MCF 10A (cell line): ENCODE results near the gene KRT7. TPM values are rescaled to one million over a fixed set of nuclear protein-coding genes. Genes with fewer than 3 reads are reported as not detected.

ENCODE experiments used
- BruUV-seq: library from RNA; stranded (reverse); fragments of 400-500 nt; replicated peaks from 2 replicates; lab custom pipeline; 2021; lab: Mats Ljungman, UMichigan
- CTCF ChIA-PET: fragments of 300-600 bp; sonication (Branson Sonifier 250); formaldehyde crosslinking; extraction: SDS; loops from one replicate; lab custom pipeline; 2021; ENCODE audit warnings: antibody characterized with exemption, inconsistent platforms; lab: Yijun Ruan, JAX
- POLR2A ChIA-PET: fragments of 300-600, 350-650 bp; sonication (Branson Sonifier 250); formaldehyde crosslinking; extraction: SDS; loops from one replicate; lab custom pipeline; 2020; ENCODE audit warnings: antibody characterized with exemption, inconsistent platforms; lab: Yijun Ruan, JAX
- DNase-seq: peaks from one replicate; pipeline ENCODE4 v3.0.0-alpha.2; 2018; ENCODE audit not compliant: unreplicated experiment
- H3K27ac Mint-ChIP-seq: one replicate; pipeline ENCODE4 v1.8.0; 2022; ENCODE audit warnings: mild to moderate bottlenecking, low read depth, mixed read lengths; ENCODE audit not compliant: unreplicated experiment
- H3K27me3 Mint-ChIP-seq: one replicate; pipeline ENCODE4 v1.8.0; 2022; ENCODE audit warnings: mixed read lengths; ENCODE audit not compliant: insufficient read depth, unreplicated experiment
- H3K36me3 Mint-ChIP-seq: one replicate; pipeline ENCODE4 v1.8.0; 2022; ENCODE audit warnings: mild to moderate bottlenecking, moderate library complexity, mixed read lengths; ENCODE audit not compliant: insufficient read depth, unreplicated experiment
- H3K4me1 Mint-ChIP-seq: one replicate; pipeline ENCODE4 v1.8.0; 2022; ENCODE audit warnings: mixed read lengths; ENCODE audit not compliant: insufficient read depth, unreplicated experiment
- H3K4me3 Mint-ChIP-seq: one replicate; pipeline ENCODE4 v1.8.0; 2022; ENCODE audit warnings: mild to moderate bottlenecking, moderate library complexity, mixed read lengths; ENCODE audit not compliant: unreplicated experiment
- H3K9me3 Mint-ChIP-seq: one replicate; pipeline ENCODE4 v1.8.0; 2022; ENCODE audit warnings: mixed read lengths; ENCODE audit not compliant: unreplicated experiment
- CTCF ChIP-seq: fragments of 200-600 bp; IDR thresholded peaks from one replicate; pipeline ENCODE4 v1.8.0; 2022; ENCODE audit warnings: antibody characterized with exemption, mild to moderate bottlenecking; ENCODE audit not compliant: unreplicated experiment
- intact Hi-C: fragments of 100-400 bp; cut with micrococcal nuclease; formaldehyde crosslinking; loops from 2 replicates; pipeline ENCODE4 v1.14.1; 2022
- total RNA-seq: library from RNA; stranded (reverse); gene quantifications from 2 replicates; pipeline ENCODE4 v1.2.3, GENCODE V29; 2022

Gene KRT7
- total RNA-seq, 1 experiment from 2014 or later = 3,360 TPM

GRCh38 chr12:52193991-52194390 is 39.1 kb upstream of the KRT7 start:
- Mint-ChIP-seq H3K27ac (peak overlapping the region; percentile 64), H3K27me3 (no peaks in the 10 kb centered on the region), H3K4me1 (peaks cover 63% of the 10 kb centered on the region), H3K4me3 (no peak overlapping the region), H3K36me3 (no peaks in the 10 kb centered on the region), H3K9me3 (no peaks in the 10 kb centered on the region)
- intact Hi-C loops = no loop called here
- CTCF ChIA-PET = interaction anchor here (0.9 kb wide), 1 partner anchor 55 kb away, joined by 4 read pairs; no protein-coding TSS in a partner anchor
- no TSS peak for BruUV-seq
- POLR2A ChIA-PET = interaction anchor here (0.6 to 1.2 kb wide), 4 partner anchors 10 to 18 kb away, joined by 3 to 6 read pairs (median 4); no protein-coding TSS in a partner anchor
- peak; percentile 54 for DNase-seq
- no peak for TF ChIP-seq CTCF

GRCh38 chr12:52195065-52195730 is 37.8 kb upstream of the KRT7 start:
- Mint-ChIP-seq H3K27me3 (no peaks in the 10 kb centered on the region), H3K4me1 (peaks cover 66% of the 10 kb centered on the region), H3K4me3 (no peak overlapping the region), H3K27ac (peak overlapping the region; percentile 49), H3K36me3 (no peaks in the 10 kb centered on the region), H3K9me3 (no peaks in the 10 kb centered on the region)
- ChIA-PET POLR2A (interaction anchor here (1.1 kb wide), 1 partner anchor 12 kb away, joined by 3 read pairs; no protein-coding TSS in a partner anchor), CTCF (interaction anchor here (0.6 to 1.0 kb wide), 3 partner anchors 52 to 84 kb away, joined by 3 to 4 read pairs (median 3); no protein-coding TSS in a partner anchor)
- no TSS peak for BruUV-seq
- DNase-seq = no peak
- TF ChIP-seq CTCF = no peak
- intact Hi-C loops = no loop called here

- DNase-seq = peak; percentile 92
- CTCF ChIA-PET = interaction anchor here (0.6 to 2.4 kb wide), 4 partner anchors 15 to 727 kb away, joined by 3 to 6 read pairs (median 4); no protein-coding TSS in a partner anchor
- POLR2A ChIA-PET = interaction anchor here (0.6 to 1.4 kb wide), 3 partner anchors 10 to 1691 kb away, joined by 3 to 5 read pairs (median 4); no protein-coding TSS in a partner anchor
- H3K9me3 Mint-ChIP-seq = no peaks in the 10 kb centered on the region
- H3K36me3 Mint-ChIP-seq = peaks cover 6% of the 10 kb centered on the region
- H3K4me1 Mint-ChIP-seq = peaks cover 58% of the 10 kb centered on the region
- H3K27ac Mint-ChIP-seq = peak overlapping the region; percentile 73
- H3K4me3 Mint-ChIP-seq = no peak overlapping the region
- no peak for TF ChIP-seq CTCF
- H3K27me3 Mint-ChIP-seq = no peaks in the 10 kb centered on the region
- no TSS peak for BruUV-seq
- intact Hi-C loops = no loop called here
Measured at GRCh38 chr12:52197371-52198231, 35.4 kb upstream of the KRT7 start.
